ENCODE measurements around the gene C2orf78. TPM values are rescaled to one million over a fixed set of nuclear protein-coding genes. Genes with fewer than 3 reads are reported as not detected.
"Not testable (repeated sequence)": the region's sequence is repeated elsewhere in the genome, so short reads cannot be mapped to it uniquely, and the experiment has no call there.

Gene C2orf78
- total RNA-seq, 2 donors from 2014 or later = 0.91 TPM; not detected in 1

DNA sequence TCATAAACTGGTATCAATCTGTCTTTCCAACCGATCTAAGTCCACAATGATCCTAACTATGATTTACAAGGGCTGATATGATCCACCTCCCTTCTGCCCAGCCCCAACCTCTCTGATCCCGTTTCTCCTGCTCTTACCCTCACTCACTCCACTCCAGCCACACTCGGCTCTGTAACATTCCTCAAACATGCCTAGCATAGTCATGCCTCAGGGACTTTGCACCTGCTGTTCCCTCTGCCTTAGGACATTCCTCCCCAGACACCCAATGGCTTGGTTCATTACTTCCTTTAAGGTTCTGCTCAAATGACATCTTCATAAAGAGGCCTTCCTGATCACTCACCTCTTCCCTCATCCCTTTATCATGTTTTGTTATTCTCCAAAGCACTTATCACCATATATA is 13.3 kb upstream of the C2orf78 start:
- intact Hi-C loops (cut with DNase I) = no loop called here
- TF ChIP-seq POLR2A (IDR thresholded peaks at IDR 0.05) = no peak
- TF ChIP-seq, protein P1, sequence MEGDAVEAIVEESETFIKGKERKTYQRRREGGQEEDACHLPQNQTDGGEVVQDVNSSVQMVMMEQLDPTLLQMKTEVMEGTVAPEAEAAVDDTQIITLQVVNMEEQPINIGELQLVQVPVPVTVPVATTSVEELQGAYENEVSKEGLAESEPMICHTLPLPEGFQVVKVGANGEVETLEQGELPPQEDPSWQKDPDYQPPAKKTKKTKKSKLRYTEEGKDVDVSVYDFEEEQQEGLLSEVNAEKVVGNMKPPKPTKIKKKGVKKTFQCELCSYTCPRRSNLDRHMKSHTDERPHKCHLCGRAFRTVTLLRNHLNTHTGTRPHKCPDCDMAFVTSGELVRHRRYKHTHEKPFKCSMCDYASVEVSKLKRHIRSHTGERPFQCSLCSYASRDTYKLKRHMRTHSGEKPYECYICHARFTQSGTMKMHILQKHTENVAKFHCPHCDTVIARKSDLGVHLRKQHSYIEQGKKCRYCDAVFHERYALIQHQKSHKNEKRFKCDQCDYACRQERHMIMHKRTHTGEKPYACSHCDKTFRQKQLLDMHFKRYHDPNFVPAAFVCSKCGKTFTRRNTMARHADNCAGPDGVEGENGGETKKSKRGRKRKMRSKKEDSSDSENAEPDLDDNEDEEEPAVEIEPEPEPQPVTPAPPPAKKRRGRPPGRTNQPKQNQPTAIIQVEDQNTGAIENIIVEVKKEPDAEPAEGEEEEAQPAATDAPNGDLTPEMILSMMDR (IDR thresholded peaks at IDR 0.05) = no peak
- no peak for TF ChIP-seq POLR2AphosphoS5 (IDR thresholded peaks at IDR 0.05)
- H3K27ac ChIP-seq = no peak overlapping the region
- H3K36me3 ChIP-seq = peaks cover 0 to 5% of the 10 kb centered on the region in 2 donors
- H3K4me1 ChIP-seq (replicated peaks) = no peaks in the 10 kb centered on the region
- H3K9me3 ChIP-seq = no peaks in the 10 kb centered on the region
- H3K4me3 ChIP-seq = no peak overlapping the region
- DNase-seq (ENCODE audit: low spot score) = no peak
- 93% methylated on average over 3 of the region's 3 CpGs for WGBS
- H3K27me3 ChIP-seq (replicated peaks; ENCODE audit: insufficient read depth) = no peaks in the 10 kb centered on the region

DNA sequence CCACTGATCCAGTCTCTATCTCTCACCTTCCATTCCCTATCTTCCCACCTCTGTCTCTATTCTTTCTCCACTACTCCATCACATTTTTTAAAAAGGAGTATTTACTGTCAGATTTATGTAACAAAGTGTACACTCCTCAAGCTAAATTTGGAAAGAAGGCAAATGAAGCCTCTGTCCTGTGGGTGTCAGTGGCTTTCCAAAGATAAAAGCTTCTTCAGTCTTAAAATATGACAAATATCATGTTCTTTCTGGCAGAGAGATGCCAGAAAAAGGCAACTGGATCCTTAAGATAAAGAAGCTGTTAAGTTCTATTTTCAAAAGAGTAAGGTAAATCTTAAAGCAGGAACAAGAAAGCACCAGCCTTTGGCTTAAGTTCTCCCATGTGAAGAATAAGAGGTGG is 11.2 kb upstream of the C2orf78 start:
- H3K36me3 ChIP-seq = peaks cover 0 to 8% of the 10 kb centered on the region in 2 donors
- DNase-seq (ENCODE audit: low spot score) = no peak
- no peaks in the 10 kb centered on the region for H3K4me1 ChIP-seq (replicated peaks)
- TF ChIP-seq POLR2AphosphoS5 (IDR thresholded peaks at IDR 0.05) (no peak), POLR2A (IDR thresholded peaks at IDR 0.05) (no peak)
- TF ChIP-seq, protein P1 (IDR thresholded peaks at IDR 0.05) = no peak
- no peaks in the 10 kb centered on the region for H3K27me3 ChIP-seq (replicated peaks; ENCODE audit: insufficient read depth)
- H3K4me3 ChIP-seq = no peak overlapping the region
- intact Hi-C loops (cut with DNase I) = no loop called here
- no peak overlapping the region for H3K27ac ChIP-seq
- H3K9me3 ChIP-seq = no peaks in the 10 kb centered on the region

DNA sequence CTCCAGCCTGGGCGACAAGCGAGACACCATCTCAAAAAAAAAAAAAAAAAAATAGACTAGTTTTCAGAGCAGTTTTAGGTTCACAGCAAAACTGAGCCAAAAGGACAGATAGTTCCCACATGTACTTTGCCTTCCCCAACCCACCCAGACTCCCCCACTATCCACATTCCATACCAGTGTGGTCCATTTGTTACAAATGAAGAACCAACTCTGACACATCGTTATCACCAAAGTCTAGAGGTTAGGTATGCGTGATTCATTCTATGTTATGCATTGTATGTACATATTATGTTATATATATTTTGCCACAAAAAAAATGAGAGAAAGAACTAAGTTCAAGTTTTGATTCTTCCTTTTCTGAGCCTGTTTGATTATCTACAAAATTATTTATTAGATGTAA is 7.6 kb upstream of the C2orf78 start:
- Histone ChIP-seq H3K9me3 (no peaks in the 10 kb centered on the region), H3K4me1 (replicated peaks) (no peaks in the 10 kb centered on the region), H3K27me3 (replicated peaks; ENCODE audit: insufficient read depth) (no peaks in the 10 kb centered on the region), H3K27ac (no peak overlapping the region), H3K36me3 (peaks cover 0 to 8% of the 10 kb centered on the region in 2 donors), H3K4me3 (no peak overlapping the region)
- TF ChIP-seq POLR2AphosphoS5 (IDR thresholded peaks at IDR 0.05) = no peak
- TF ChIP-seq, protein P1 (IDR thresholded peaks at IDR 0.05) = no peak
- no peak for TF ChIP-seq POLR2A (IDR thresholded peaks at IDR 0.05)
- DNase-seq (ENCODE audit: low spot score) = no peak
- intact Hi-C loops (cut with DNase I) = no loop called here
- WGBS = 88% methylated on average over 4 of the region's 4 CpGs

DNA sequence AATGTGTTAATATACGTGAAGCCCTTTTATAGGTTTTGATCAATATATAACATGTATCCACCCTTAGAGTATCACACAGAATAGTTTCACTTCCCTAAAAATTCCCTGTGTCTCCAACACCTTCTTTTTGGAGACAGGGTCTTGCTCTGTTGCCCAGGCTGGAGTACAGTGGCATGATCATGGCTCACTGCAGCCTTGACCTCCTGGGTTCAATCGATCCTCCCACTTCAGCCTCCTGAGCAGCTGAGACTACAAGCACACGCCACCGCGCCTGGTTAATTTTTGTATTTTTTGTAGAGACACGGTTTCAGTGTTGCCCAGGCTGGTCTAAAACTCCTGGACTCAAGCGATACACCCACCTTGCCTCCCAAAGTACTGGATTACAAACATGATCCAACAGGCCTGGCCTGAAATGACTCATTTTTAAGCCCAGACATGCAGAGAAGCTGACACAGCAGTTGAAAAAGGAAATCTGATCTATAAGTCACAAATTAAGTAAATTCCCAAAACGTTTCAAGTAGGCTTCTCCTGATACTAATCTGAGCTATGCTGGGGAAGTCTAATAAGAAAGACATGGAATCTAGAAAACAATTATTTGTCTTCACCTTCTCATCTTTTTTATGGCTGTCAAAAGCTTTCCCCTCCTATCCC is 7.0 kb upstream of the C2orf78 start:
- Histone ChIP-seq H3K27ac (no peak overlapping the region), H3K4me1 (replicated peaks) (no peaks in the 10 kb centered on the region), H3K9me3 (no peaks in the 10 kb centered on the region), H3K27me3 (replicated peaks; ENCODE audit: insufficient read depth) (no peaks in the 10 kb centered on the region), H3K4me3 (no peak overlapping the region), H3K36me3 (peaks cover 0 to 8% of the 10 kb centered on the region in 2 donors)
- 62% methylated on average over 8 of the region's 8 CpGs for WGBS
- intact Hi-C loops (cut with DNase I) = no loop called here
- DNase-seq (ENCODE audit: low spot score) = no peak
- peak; percentile 46 for TF ChIP-seq POLR2AphosphoS5 (IDR thresholded peaks at IDR 0.05)
- TF ChIP-seq, protein P1 (IDR thresholded peaks at IDR 0.05) = no peak

DNA sequence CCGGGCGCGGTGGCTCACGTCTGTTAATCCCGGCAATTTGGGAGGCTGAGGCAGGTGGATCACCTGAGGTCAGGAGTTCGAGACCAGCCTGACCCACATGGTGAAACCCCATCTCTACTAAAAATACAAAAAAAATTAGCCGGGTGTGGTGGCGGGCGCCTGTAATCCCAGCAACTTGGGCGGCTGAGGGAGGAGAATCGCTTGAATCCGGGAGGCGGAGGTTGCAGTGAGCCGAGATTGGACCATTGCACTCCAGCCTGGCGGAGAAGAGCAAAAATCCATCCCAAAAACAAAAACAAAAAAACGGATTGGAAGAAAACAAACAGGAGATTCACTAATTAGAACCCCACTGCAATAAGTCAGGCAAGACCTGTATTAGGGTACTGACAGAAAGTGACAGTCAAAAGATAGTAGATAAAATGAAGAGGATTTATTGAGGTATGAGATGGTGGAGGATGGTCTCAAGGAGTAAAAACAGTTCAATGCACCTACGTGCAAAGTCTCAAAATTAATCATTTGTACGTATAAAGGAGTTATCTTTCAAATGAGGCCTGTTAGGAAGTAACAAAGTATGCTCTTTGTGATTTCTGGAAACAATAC is 5.0 kb upstream of the C2orf78 start:
- 69% methylated on average over 18 of the region's 18 CpGs for WGBS
- DNase-seq (ENCODE audit: low spot score); H3K4me1 ChIP-seq (replicated peaks); H3K9me3 ChIP-seq; H3K36me3 ChIP-seq; H3K27me3 ChIP-seq (replicated peaks; ENCODE audit: insufficient read depth); intact Hi-C loops (cut with DNase I): not testable (repeated sequence)
- Histone ChIP-seq H3K27ac (peak overlapping the region; percentile 88 to 92), H3K4me3 (peak overlapping the region; percentile 71 to 81)
